K562 (cell line): ENCODE measurements around the gene AFF2. TPM values are rescaled to one million over a fixed set of nuclear protein-coding genes. Genes with fewer than 3 reads are reported as not detected.

Experiments
- ATAC-seq: fragments of 200-7000 bp; cut with Tn5 transposase; 3 replicates; pipeline ENCODE4 v1.9.1; 2020; ENCODE audit warnings: moderate library complexity
- BruUV-seq: library from RNA; stranded (reverse); fragments of 400-500 nt; replicated peaks from 2 replicates; lab custom pipeline; 2021; lab: Mats Ljungman, UMichigan
- CTCF ChIA-PET: fragments of 300-600 bp; formaldehyde crosslinking; extraction: SDS; loops from one replicate; lab custom pipeline; 2021; ENCODE audit warnings: low intra/inter-chr PET ratio; lab: Yijun Ruan, JAX
- POLR2A ChIA-PET: fragments of 300-600, 350-650 bp; sonication (Branson Sonifier 250); formaldehyde crosslinking; extraction: SDS; loops from one replicate; lab custom pipeline; 2021; ENCODE audit warnings: antibody characterized with exemption, inconsistent platforms; lab: Yijun Ruan, JAX
- DNase-seq, 4 experiments: peaks; one replicate each; pipeline versions ENCODE4 v3.0.0 to v3.0.0-alpha.2; 2011 to 2018; ENCODE audit warnings: low spot score in 3 of 4, mixed read lengths in 3 of 4; ENCODE audit errors: extremely low read depth in 1 of 4
- FAIRE-seq: peaks from 2 replicates; lab custom pipeline; 2011; peaks lifted over from hg19 to GRCh38; lab: Jason Lieb, UNC
- H2AFZ ChIP-seq: 2 replicates; pipeline ENCODE4 v1.6.0; 2011; ENCODE audit warnings: low read depth, low read length, control low read depth, inconsistent platforms
- H3K27ac ChIP-seq: fragments of 200-600 bp; 3 replicates; pipeline ENCODE4 v1.8.0; 2011; ENCODE audit warnings: low read depth, mild to moderate bottlenecking, control low read depth, inconsistent platforms, low read length, moderate library complexity, mixed read lengths; ENCODE audit errors: extremely low read depth
- H3K27me3 ChIP-seq, 2 experiments: fragments of 300-600 bp in 1 of 2; 2 replicates in 1 of 2; 3 replicates in 1 of 2; pipeline versions ENCODE4 v1.6.0 to v1.8.0; 2011; ENCODE audit warnings: inconsistent platforms in 2 of 2, low read length in 2 of 2, mild to moderate bottlenecking in 1 of 2, mixed read lengths in 1 of 2, moderate library complexity in 1 of 2; ENCODE audit not compliant: control insufficient read depth in 2 of 2, insufficient read depth in 2 of 2
- H3K36me3 ChIP-seq: fragments of 300-600 bp; 3 replicates; pipeline ENCODE4 v1.8.0; 2011; ENCODE audit warnings: mild to moderate bottlenecking, low read length, inconsistent platforms; ENCODE audit not compliant: control insufficient read depth, insufficient read depth
- H3K4me1 ChIP-seq, 2 experiments: fragments of 200-600 bp in 1 of 2; replicated peaks in 1 of 2; 2 replicates in 1 of 2; 3 replicates in 1 of 2; pipeline versions ENCODE4 v1.5.1 to v1.8.0; 2011; ENCODE audit warnings: inconsistent platforms in 2 of 2, low read length in 2 of 2, mild to moderate bottlenecking in 1 of 2, mixed read lengths in 1 of 2, moderate library complexity in 1 of 2; ENCODE audit not compliant: control insufficient read depth in 2 of 2, insufficient read depth in 2 of 2
- H3K4me2 ChIP-seq: 2 replicates; pipeline ENCODE4 v1.6.1; 2011; ENCODE audit warnings: low read length, control low read depth, inconsistent platforms, mixed read lengths; ENCODE audit not compliant: insufficient read depth
- H3K4me3 ChIP-seq: fragments of 200-600 bp; sonication (generic), shearing (Covaris generic); 2 replicates; pipeline ENCODE4 v1.5.1; 2016; ENCODE audit warnings: control low read depth, inconsistent platforms
- H3K79me2 ChIP-seq: fragments of 200-600 bp; 3 replicates; pipeline ENCODE4 v1.8.0; 2011; ENCODE audit warnings: low read length, inconsistent platforms; ENCODE audit not compliant: control insufficient read depth, insufficient read depth
- H3K9ac ChIP-seq, 2 experiments: 2 replicates each; pipeline versions ENCODE4 v1.6.0 to v1.6.1; 2011; ENCODE audit warnings: low read depth in 2 of 2, low read length in 2 of 2, control low read depth in 1 of 2, inconsistent platforms in 1 of 2, mild to moderate bottlenecking in 1 of 2, mixed read lengths in 1 of 2; ENCODE audit not compliant: insufficient read depth in 1 of 2
- H3K9me1 ChIP-seq: one replicate; pipeline ENCODE4 v1.6.0; 2011; ENCODE audit warnings: inconsistent platforms, mild to moderate bottlenecking, low read length, moderate library complexity; ENCODE audit not compliant: control insufficient read depth, insufficient read depth
- H3K9me3 ChIP-seq: replicated peaks from 2 replicates; pipeline ENCODE4 v1.5.1; 2011; ENCODE audit warnings: low read depth, low read length, inconsistent platforms; ENCODE audit not compliant: control insufficient read depth, insufficient read depth
- H4K20me1 ChIP-seq: replicated peaks from 2 replicates; pipeline ENCODE4 v1.6.1; 2011; ENCODE audit warnings: low read length, inconsistent platforms, mixed read lengths; ENCODE audit not compliant: control insufficient read depth, insufficient read depth
- E2F1 ChIP-seq: sonication (generic); formaldehyde crosslinking; IDR thresholded peaks from 2 replicates; pipeline ENCODE4 v1.8.1; 2023; ENCODE audit warnings: mild to moderate bottlenecking, missing genetic modification reagents, moderate library complexity
- KHSRP ChIP-seq: fragments of 450-650 bp; IDR thresholded peaks from 2 replicates; pipeline ENCODE4 v1.6.1; 2017
- KLF10 ChIP-seq: fragments of 250-450 bp; sonication (Bioruptor Pico); IDR thresholded peaks from 2 replicates; pipeline ENCODE4 v1.6.1; 2021; ENCODE audit warnings: matching md5 sums
- MYC ChIP-seq, 2 experiments: fragments of 250-450 bp in 1 of 2; sonication (Bioruptor Pico) in 1 of 2; IDR thresholded peaks; 2 replicates each; pipeline versions ENCODE4 v1.5.1 to v1.6.1; 2012 to 2021; ENCODE audit warnings: low read depth in 2 of 2, borderline replicate concordance in 1 of 2, improper control_type of control experiment in 1 of 2, low read length in 1 of 2, mild to moderate bottlenecking in 1 of 2, moderate library complexity in 1 of 2
- PHF21A ChIP-seq: fragments of 450-650 bp; IDR thresholded peaks from 2 replicates; pipeline ENCODE4 v1.6.1; 2017; ENCODE audit warnings: low read depth, borderline replicate concordance
- POLR2AphosphoS2 ChIP-seq: IDR thresholded peaks from 2 replicates; pipeline ENCODE4 v1.6.1; 2012; ENCODE audit warnings: low read length, improper control_type of control experiment
- PREB ChIP-seq: sonication (generic); formaldehyde crosslinking; IDR thresholded peaks from 2 replicates; pipeline ENCODE4 v1.8.1; 2023; ENCODE audit warnings: mild to moderate bottlenecking, missing genetic modification reagents
- SFPQ ChIP-seq: fragments of 200-400 bp; formaldehyde crosslinking; IDR thresholded peaks from 2 replicates; pipeline ENCODE4 v1.6.1; 2017; ENCODE audit warnings: mild to moderate bottlenecking, low read depth, low read length, moderate library complexity
- ZNF133 ChIP-seq: fragments of 250-450 bp; sonication (Bioruptor Pico); IDR thresholded peaks from 2 replicates; pipeline ENCODE4 v1.4.0; 2020; ENCODE audit warnings: mild to moderate bottlenecking
- WGBS: fragments of 100-300 bp; shearing (Covaris generic); methylation state at CpG from one replicate; pipeline ENCODE4 v1.1.6; 2016; ENCODE audit warnings: low coverage, mixed read lengths; ENCODE audit not compliant: insufficient coverage; ENCODE audit errors: missing lambda C conversion rate; 5-methylcytosine and 5-hydroxymethylcytosine counted together
- in situ Hi-C: fragments of 300-500 bp; cut with MboI; formaldehyde crosslinking; loops from 4 replicates; pipeline ENCODE4 v1.15.0; 2018; ENCODE audit warnings: inconsistent platforms, mixed read lengths
- intact Hi-C: fragments of 100-400 bp; cut with micrococcal nuclease; formaldehyde crosslinking; loops from 2 replicates; pipeline ENCODE4 v1.14.2; 2022
- polyA plus RNA-seq, 8 experiments: library from polyadenylated mRNA; depleted of rRNA in 4 of 8; stranded (reverse) in 5 of 8; unstranded in 3 of 8; fragments of >200 nt; fragmentation: Nextera tagmentation in 2 of 8; fragmentation: Illumina TruSeq in 1 of 8; extraction: Ambion mirVana in 2 of 8; extraction: Trizol in 1 of 8; gene quantifications; 2 replicates each; pipeline versions ENCODE4 v1.2.1 to v1.2.3, GENCODE V29; 2011 to 2014; ENCODE audit warnings: inconsistent platforms in 1 of 8, missing spikeins in 1 of 8
- total RNA-seq, 7 experiments: library from RNA; depleted of rRNA in 6 of 7; stranded (reverse); fragments of >200 nt in 6 of 7; fragmentation: Illumina TruSeq in 2 of 7; extraction: Trizol in 2 of 7; gene quantifications; 2 replicates each; pipeline versions ENCODE4 v1.2.1 to v1.2.3, GENCODE V29; 2011 to 2021; ENCODE audit warnings: low replicate concordance in 1 of 7

AFF2 gene
- total and polyA plus RNA-seq, 9 of the 15 experiments (the other 6 are each of a cell fraction or from before 2014, with no cell fraction given) = 0.01 to 0.20 (median 0.07) TPM

GRCh38 chrX:148984238-148984637 is 483.8 kb downstream of the AFF2 start:
- Histone ChIP-seq H3K4me1 (no peaks in the 10 kb centered on the region), H3K36me3 (no peaks in the 10 kb centered on the region), H3K9me3 (no peaks in the 10 kb centered on the region), H2AFZ (no peak overlapping the region), H3K4me3 (no peak overlapping the region), H3K27ac (no peak overlapping the region), H3K9ac (no peak overlapping the region), H3K4me2 (no peak overlapping the region), H3K9me1 (no peaks in the 10 kb centered on the region), H4K20me1 (no peaks in the 10 kb centered on the region), H3K27me3 (no peaks in the 10 kb centered on the region), H3K79me2 (no peaks in the 10 kb centered on the region)
- intact Hi-C loops (no loop called here), in situ Hi-C loops (no loop called here)
- TF ChIP-seq SFPQ (no peak), KLF10 (CRISPR knock-in tag) (no peak), ZNF133 (no peak), E2F1 (no peak), PHF21A (no peak), MYC (IDR thresholded peaks at IDR 0.05; ENCODE audit: low read depth, low read length) (no peak), MYC (CRISPR knock-in tag; IDR thresholded peaks at IDR 0.05; ENCODE audit: borderline replicate concordance, low read depth) (no peak), PREB (CRISPR knock-in tag) (no peak), KHSRP (no peak), POLR2AphosphoS2 (no peak)
- ChIA-PET CTCF (no interaction called here), POLR2A (no interaction called here)
- no TSS peak for BruUV-seq
- no peak for FAIRE-seq
- WGBS = 6% methylated on average over 2 of the region's 2 CpGs
- no peak for DNase-seq
- ATAC-seq = no peak
